Daoy (cell line): Measurements from ENCODE around the gene SUCNR1. TPM values are rescaled to one million over a fixed set of nuclear protein-coding genes. Genes with fewer than 3 reads are reported as not detected.
"Not testable (repeated sequence)": the region's sequence is repeated elsewhere in the genome, so short reads cannot be mapped to it uniquely, and the experiment has no call there.

Experiments
- DNase-seq: peaks from one replicate; pipeline ENCODE4 v3.0.0-alpha.2; 2015; ENCODE audit warnings: low read depth
- total RNA-seq: library from RNA; depleted of rRNA; stranded (reverse); fragments of >200 nt; shearing (Covaris generic); gene quantifications from 2 replicates; pipeline ENCODE4 v1.2.3, GENCODE V29; 2014

SUCNR1 gene
- total RNA-seq, 1 experiment from 2014 or later, result not detected

- DNase-seq, result peak; percentile 11
Observed at GRCh38 chr3:151871639-151872468, 1.6 kb upstream of the SUCNR1 start.

DNA sequence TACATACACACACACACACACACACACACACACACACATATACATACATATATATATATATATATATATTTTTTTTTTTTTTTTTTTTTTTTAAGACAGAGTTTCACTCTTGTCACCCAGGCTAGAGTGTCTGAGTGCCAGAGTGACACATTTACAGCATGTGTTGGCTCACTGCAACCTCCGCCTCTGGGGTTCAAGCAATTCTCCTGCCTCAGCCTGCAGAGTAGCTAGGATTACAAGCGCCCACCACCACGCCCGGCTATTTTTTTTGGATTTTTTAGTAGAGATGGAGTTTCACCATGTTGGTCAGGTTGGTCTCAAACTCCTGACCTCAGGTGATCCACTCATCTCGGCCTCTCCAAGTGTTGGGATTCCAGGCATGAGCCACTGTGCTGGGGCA lies 636 bp downstream of the SUCNR1 start:
- DNase-seq, result not testable (repeated sequence)

- no peak for DNase-seq
Observed at GRCh38 chr3:151875759-151876158, 2.3 kb downstream of the SUCNR1 start.

DNA sequence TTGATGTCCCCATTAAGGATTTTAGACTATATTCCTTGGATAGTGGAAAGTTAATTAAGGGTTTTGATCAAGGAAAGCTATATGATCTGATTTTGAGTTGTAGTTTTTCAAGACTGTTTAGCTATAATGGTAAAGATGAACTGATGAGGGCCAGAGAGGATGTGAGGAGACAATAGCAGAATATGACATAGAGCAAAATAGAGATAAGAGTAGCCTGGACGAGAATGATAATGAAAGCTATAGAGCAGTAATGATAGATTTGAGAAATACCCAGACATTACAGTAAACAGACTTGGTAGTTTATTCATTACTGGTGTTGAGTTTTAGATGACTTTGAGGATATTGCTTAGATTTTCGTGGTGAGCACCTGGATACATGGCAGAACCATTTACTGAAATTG lies 3.8 kb downstream of the SUCNR1 start:
- no peak for DNase-seq

- DNase-seq, result no peak
Observed at GRCh38 chr3:151878465-151878864, 5.0 kb downstream of the SUCNR1 start.

DNA sequence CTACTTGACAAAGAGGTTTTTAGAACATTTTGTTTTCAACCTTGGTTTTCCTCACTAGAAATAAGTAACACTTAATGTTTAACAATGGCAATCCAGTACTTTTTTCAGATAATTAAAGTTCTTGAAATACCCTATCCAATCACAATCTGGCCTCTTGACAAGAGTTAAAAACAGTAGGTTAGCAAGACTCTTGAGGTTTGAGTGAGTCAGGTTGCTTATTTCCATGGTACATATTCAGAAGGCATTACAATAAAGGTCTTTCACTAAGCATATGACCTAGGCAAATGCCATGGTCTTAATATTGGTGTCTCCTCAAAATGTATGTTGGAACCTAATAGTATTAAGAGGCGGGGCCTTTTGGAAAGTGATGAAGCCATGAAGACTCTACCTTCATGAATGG lies 5.6 kb downstream of the SUCNR1 start:
- no peak for DNase-seq

DNA sequence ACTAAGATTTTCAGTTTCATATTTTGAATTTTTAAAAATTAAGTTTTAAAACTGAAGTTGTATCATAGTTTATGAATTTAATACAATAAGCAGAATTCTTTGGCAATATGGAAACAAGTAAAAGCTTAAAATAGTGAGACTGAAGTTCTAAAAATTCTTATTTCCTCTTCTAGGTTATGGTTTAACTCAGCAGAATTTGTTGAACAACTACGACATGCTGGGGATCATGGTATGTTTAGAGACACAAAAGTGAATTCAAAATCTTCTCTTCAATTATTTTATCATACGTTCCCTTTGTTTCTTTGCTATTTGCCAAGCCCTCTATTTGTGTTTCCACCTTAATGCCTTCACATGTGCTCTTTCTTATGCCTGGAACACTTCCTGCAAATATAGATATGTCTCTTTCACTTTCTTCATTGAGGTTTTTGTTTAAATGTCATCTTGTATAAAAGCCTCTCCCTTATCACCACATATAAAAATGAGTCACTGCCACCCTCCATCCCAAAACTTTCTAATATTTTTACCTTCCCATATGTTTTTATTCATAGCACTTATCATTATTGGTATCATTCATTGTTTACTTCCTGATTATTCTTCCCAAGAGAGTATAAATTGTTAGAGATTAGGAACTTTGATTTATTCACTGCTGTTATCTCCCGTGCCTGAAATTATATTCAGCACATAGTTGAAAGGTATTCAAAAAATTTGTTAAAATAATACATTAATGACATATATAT lies 6.4 kb downstream of the SUCNR1 start:
- DNase-seq, result no peak

GRCh38 chr3:151880416-151880690 lies 6.9 kb downstream of the SUCNR1 start:
- DNase-seq, result no peak

DNA sequence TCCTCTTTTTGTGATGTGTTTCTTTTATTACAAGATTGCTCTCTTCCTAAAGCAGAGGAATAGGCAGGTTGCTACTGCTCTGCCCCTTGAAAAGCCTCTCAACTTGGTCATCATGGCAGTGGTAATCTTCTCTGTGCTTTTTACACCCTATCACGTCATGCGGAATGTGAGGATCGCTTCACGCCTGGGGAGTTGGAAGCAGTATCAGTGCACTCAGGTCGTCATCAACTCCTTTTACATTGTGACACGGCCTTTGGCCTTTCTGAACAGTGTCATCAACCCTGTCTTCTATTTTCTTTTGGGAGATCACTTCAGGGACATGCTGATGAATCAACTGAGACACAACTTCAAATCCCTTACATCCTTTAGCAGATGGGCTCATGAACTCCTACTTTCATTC lies 7.7 kb downstream of the SUCNR1 start:
- DNase-seq, result no peak

DNA sequence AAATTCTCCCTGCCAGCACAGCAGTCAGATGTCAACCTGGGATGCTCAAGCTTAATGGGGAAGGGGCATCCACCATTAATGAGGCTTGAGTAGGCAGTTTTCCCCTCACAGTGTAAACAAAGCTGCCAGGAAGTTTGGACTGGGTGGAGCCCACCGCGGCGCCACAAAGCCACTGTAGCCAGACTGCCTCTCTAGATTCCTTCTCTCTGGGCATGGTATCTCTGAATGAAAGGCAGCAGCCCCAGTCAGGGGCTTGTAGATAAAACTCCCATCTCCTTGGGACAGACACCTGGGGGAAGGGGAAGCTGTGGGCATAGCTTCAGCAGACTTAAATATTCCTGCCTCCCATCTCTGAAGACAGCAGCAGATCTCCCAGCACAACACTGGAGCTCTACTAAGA lies 12.0 kb downstream of the SUCNR1 start:
- not testable (repeated sequence) for DNase-seq

DNA sequence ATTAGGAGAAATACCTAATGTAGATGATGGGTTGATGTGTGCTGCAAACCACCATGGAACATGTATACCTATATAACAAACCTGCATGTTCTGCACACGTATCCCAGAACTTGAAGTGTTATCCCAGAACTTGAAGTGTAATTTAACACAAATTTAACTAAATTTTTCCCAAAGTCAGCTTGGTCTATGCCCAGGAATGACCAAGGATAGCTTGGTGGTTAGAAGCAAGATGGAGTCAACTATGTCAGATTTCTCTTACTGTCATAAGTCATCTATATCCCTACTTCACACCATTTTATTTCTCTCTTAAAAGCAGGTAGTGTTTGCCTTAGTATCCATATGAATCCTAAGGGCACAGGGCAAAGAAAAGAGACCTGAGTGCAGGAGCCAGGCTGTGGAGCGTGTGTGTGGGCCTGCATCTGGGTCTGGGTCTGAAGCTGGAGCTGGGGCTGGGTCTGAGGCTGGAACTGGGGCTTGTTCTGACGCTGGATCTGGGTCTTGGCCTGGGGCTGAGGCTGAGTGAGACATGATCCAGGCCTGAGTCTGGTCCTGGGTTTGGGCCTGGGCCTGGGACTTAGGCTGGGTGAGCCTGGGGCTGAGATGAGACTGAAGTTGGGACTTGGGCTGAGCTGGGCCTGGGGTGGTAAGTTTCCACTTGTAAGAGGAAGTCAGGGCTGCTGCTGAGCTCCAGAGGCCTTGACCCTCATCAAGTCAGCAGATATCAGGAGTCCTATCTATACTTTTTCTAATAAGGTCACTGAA lies 14.2 kb downstream of the SUCNR1 start:
- DNase-seq, result not testable (repeated sequence)

- peak; percentile 51 for DNase-seq
Observed at GRCh38 chr3:151890721-151891141, 17.3 kb downstream of the SUCNR1 start.

DNA sequence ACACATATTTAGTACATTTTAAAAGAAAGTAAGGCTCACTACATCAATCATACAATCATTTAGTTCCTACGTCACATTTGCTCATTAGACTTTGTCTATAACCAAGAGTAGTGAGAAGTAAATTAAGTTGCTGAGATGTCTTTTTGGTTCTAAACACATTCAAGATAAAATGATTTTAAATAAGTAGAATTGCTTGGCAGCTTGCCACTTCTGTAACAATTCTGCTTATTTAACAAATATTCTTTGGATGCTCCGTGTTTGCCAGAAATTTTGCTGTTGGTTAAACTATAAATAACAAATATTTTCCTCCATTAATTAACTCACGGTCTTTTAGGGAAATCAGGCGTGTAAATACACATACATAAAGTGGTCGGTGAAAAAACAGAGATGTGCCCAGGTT lies 18.3 kb downstream of the SUCNR1 start:
- DNase-seq, result no peak

GRCh38 chr3:151894219-151894618 lies 20.8 kb downstream of the SUCNR1 start:
- no peak for DNase-seq

DNA sequence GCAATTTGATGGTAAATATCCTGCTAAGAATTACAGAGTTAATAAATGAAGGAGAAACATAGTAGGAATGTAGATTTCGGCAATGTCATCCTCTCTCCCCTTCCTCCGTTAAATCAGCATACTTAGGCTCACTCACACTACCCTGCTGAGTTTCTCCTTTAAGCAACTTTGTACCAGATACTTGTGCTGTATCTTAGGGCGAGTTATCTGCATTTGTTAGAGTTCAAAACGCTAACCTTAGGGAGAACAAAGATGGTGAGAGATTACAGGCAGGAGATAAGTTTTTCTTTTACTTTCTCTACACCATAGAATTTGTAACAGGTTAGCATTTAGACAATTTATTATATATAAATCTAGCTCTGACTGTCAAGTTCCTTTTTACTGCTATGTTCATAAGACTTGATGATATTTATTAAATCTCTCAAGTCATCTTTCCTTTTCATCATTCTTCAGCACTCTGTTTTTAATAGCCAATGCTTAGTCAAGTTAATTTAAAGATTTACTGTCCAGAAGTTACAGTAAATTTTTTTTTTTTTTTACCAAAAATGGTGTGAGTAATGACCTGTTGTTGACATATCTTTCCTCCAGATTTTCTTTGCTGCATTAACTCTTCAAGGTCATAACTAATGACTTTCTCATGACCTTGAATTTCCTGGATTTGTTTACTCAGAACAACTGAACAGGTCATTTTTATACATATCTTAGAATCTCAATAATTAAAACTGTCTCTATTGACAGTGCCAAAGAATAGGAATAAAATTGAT lies 22.2 kb downstream of the SUCNR1 start:
- no peak for DNase-seq

DNA sequence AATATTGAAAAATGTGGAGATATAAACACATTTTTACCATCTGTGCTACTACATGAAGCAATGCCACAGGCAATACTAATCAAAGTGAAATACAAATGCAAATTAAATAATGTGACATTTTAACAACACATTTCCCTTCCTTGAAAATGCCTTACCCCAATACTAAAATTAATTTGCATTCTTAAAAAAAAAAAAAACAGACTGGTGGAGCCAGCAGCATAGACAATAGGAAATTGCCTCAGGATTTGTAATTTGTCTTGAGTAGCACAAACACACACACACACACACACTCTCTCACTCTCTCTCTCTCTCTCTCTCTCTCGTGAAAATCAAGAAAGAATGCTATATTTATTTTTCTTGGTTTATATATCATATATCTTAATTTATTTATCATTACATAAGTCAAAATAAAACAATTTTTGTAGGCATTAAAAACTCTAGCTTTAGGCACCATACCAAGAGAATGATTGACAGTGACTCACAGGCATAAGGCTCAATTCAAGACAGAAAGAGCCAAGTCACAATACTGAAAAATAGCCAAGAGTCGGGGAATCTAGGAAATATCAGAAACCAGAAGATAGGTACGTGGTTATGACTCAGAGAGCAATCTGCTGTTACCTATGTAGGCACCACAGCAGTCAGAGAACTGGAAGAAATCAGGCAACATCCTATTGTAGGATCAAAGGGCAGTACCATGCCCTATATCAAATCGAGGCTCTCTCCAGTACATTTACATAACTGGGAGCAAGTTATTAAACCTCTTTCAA lies 23.0 kb downstream of the SUCNR1 start:
- peak; percentile 10 for DNase-seq

- not testable (repeated sequence) for DNase-seq
Observed at GRCh38 chr3:151898121-151898520, 24.7 kb downstream of the SUCNR1 start.

- DNase-seq, result not testable (repeated sequence)
Observed at GRCh38 chr3:151898564-151899261, 25.3 kb downstream of the SUCNR1 start.

DNA sequence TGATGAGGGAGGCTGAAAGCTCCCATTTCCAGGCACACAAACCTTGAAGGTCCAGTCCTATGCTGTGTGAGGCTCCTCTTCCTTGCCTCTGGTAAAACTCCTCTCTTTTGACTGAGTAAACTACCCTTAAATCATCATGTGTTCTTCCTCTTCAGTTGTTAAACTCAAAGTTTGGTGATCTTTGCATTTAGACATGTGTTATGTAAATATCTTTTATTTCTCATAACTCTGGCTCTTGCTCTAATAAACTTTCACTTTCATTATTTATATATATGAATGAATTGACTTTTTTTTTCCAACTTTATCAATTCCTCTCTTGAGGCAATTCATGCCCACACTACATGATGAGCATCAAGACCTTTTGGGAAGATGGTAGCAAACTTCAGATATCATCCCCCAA lies 26.6 kb downstream of the SUCNR1 start:
- DNase-seq, result no peak

DNA sequence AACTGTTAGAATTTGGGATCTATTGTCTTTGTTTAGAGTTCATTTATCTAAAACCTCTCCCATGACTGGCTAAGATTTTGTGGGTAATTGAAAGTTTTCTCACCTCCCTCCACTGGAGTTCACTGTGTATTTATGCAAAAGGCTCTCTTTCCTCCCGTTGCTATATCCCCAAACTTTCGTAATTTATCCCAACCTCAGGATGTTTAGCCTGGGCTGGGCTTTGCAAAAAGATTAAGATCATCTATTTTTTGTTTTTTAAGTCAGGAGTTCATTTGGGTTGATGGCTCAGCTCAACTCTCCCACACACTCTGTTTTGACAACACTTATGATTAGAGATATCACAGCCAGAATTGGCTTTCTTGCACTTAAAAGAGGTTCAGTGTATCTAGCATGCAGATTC lies 27.0 kb downstream of the SUCNR1 start:
- DNase-seq, result no peak
